GM12872 (cell line): ENCODE measurements around the gene SPECC1L.

ENCODE experiments used
- TF ChIP-seq, protein P1 (sequence below): IDR thresholded peaks from 3 replicates; pipeline ENCODE4 v1.5.1; 2011; ENCODE audit warnings: low read depth, mild to moderate bottlenecking, low read length, moderate library complexity; ENCODE audit not compliant: insufficient read depth

Gene SPECC1L

DNA sequence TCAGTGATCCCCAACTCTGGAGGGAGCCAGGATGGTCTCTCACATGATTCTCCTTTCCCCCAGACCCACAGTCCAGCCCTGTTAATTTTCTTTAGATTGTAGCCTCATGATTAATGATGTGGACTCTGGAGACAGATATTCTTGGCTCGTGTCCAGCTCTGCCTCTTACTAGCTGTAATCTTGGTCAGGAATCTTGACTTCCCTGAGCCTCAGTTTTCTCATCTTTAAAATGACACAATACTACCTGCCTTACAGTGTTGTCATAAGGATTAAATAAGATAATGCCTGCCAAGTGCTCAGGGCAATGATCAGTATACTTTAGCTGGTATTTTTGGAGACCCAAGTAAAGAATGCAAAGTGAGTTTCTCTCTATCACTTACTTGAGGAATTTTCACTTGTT, 60.0 kb downstream of the SPECC1L start:
- TF ChIP-seq, protein P1, sequence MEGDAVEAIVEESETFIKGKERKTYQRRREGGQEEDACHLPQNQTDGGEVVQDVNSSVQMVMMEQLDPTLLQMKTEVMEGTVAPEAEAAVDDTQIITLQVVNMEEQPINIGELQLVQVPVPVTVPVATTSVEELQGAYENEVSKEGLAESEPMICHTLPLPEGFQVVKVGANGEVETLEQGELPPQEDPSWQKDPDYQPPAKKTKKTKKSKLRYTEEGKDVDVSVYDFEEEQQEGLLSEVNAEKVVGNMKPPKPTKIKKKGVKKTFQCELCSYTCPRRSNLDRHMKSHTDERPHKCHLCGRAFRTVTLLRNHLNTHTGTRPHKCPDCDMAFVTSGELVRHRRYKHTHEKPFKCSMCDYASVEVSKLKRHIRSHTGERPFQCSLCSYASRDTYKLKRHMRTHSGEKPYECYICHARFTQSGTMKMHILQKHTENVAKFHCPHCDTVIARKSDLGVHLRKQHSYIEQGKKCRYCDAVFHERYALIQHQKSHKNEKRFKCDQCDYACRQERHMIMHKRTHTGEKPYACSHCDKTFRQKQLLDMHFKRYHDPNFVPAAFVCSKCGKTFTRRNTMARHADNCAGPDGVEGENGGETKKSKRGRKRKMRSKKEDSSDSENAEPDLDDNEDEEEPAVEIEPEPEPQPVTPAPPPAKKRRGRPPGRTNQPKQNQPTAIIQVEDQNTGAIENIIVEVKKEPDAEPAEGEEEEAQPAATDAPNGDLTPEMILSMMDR = no peak

DNA sequence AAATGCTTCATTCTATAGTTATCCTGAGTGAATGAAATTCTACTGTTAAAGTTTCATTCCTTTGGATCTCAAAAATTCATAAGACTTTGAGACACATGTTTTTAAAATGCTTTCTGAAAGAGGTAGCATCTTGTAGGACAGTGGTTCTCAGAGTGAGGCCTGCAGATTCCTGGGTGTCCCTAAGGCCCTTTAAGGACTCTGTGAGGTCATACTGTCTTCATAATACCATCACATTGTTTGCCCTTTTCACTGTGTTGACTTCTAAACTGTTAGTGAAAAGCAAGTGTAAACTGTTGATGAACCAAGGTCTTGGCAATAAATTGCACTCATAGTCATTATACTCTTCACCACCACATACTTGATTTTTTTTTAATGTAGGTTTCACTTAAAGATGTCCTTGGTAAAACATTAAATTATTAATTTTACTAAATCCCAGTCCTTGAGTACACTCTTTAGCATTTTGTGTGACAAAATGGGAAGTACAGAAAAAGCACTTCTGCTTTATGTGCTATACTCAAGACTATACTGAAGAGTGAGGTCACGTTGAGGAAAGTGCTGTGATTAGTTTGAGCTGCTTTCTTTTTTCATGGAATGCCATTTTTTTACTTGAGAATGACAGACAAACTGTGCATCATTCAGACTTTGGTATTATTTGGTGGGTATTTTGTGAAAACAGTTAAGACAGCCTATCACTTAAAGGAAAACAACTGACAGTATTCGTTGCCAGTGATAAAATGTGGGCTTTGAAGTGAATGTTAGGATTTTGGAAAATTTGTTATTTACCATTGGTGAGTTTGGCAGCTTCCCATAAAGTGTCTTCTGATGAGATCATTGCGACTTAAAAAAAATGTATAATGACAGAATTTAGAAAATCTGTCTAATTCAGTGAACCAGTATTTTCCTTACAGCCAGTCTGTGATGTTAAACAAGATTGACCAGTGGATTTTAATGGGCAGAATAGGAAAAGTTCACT, 61.1 kb downstream of the SPECC1L start:
- TF ChIP-seq, protein P1 = no peak

DNA sequence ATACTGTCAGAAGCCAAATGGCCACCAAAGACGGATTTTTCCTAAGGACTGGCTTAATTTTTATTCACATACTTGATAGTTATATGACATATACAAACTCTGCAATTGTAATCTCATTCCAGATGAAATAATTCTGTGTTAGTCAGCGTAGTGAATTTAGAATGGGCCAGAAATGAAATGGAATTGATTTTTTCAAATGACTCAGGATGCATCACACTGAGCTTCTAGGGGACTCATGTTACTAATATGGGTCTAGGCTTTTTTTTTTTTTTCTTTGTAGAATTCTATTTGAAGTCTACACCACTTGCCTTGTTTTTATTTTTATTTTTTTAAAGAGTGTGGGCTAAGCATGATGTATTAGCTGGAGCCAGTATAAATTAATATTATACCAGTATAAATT, 62.7 kb downstream of the SPECC1L start:
- TF ChIP-seq, protein P1 = no peak

DNA sequence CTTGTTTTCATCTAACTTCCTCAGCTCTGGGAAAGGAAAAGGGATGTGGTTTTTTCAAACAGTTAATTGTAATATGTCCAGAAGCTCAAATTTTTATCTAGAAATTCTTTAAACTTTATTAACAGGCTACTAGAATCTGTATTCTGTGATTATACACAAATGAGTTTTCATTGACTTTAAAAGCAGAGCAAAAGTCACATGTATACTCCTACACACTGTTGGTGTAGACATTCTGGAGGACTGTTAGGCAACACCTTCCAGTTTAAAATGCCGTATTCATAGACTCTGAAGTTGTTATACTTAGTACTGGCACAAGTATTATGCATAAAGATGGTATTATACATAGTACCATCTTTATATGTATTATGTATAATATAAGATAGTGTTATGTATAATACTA, 64.9 kb downstream of the SPECC1L start:
- TF ChIP-seq, protein P1 = no peak

DNA sequence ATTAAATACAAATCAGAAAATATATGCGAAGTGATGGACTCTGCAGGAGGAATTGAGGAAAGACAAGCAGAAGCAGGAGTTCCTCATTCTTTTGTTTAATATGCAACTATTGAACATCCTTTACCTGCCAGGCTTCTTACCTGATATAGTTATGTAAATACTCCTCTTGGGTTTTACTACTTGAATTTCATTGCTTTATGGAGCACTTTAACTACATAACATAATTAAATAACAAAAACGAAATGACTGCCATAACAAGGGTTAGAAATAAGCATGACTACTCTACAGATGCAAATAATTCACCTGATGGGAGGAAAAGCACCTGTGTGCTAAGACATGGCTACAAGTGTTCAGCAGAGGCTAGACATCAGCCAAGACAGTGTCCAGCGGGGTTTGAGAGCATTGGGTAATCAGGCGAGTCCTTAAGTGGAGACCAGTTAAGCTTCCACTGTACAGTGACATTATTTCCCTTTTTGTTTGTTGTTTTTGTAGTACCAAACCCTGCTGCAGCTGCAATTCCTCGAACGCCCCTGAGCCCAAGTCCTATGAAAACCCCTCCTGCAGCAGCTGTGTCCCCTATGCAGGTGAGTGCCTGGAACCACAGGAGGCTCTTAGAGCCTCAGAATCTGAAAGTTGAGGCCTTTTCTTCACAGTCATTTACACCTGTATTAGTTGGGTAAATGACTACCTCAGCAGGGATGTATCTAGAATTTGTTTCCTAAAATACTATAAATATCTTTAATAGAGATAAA, 67.4 kb downstream of the SPECC1L start:
- TF ChIP-seq, protein P1 = no peak

DNA sequence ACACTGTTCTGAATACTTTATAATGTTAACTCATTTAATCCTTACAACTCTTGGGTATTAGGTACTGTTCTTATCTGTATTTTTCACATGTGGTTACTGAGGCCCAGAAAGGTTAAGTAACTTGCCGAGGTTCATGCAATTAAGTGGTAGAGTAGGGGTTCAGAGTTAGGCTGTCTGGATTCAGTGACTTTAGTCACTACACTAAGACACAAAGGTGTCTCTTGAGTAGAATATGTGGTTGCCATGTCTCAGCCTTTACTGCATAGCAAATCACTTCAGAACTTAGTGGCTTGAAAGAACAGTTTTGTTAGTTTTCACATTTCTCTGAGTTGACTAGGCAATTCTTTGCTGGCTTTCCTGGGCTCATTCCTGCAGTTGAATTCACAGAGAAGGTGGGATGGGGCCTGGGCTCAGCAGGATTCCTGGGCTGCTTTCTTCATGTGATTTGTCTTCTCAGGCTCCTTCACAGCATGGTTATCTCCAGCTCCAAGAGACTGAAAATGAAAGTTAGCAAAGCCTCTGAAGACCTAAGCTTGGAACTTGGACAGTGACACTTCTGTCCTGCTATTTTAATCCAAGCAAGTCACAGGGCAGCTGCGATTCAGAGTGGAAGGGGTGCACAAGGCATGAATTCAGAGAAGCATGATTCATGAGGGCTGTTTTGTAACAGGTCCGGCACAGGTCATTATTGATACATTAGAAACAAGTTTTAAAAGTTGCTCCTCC, 68.3 kb downstream of the SPECC1L start:
- TF ChIP-seq, protein P1 = no peak

DNA sequence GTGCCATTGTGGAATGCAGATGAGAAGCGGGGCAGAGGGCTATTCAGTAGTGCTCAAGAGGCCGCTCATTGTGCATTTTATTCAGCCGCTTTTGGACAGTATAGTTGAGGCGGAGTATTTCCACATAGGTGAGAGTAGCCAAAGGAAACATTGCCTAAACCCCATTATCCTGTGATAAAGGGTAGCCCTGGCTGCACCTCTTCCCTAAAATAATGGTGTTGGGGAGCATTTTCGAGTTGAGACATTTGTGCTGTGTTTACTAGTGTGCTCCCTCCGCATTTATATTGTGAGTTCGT, 68.8 kb downstream of the SPECC1L start:
- TF ChIP-seq, protein P1 = no peak
